ENCODE results near the gene MVB12A.

Gene MVB12A

DNA sequence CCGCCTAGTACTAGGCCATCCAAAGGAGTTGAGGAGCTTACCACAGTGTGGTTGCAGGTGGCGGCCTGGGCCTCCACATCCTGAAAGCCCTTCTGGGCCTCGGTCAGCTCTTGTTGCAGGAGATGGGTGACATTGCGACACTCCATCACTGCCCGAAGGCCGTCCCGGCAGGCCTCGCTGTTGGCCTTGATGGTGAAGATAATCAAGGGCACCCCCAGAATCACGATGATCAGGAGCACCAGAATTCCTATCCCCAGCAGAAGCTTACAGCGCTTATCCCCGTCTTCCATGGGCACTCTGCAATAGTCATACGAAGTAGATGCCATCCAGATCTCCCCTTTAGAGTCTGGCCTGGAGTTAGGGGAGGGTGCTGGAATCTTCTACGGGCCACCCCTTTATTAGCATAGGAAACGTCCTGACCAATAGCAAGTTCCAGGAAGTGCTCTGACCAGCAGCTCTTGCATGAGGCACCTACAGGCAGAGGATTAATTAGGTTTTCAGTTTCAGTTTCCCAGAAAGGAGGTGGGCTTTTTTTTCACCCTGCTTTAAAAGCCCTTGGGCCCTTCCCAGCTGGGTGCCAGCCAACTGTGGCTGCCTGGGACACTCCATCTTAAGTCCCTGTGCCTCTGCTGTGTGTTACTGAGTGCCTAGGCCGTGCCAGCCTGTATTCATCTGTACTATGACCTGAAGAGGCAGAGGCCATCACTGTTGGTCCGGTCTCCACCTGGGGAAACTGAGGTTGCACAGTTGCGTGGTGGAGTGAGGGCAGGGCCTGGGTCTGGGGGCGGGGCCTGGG lies 14.4 kb upstream of the MVB12A start, which contains the start of gene BST2:
Gene BST2 (minus strand): TSS at position 381 of the 796 bp plus-strand sequence. CDS start 55 bp downstream, at position 326.
- DNase-seq: peak; percentile 80

DNA sequence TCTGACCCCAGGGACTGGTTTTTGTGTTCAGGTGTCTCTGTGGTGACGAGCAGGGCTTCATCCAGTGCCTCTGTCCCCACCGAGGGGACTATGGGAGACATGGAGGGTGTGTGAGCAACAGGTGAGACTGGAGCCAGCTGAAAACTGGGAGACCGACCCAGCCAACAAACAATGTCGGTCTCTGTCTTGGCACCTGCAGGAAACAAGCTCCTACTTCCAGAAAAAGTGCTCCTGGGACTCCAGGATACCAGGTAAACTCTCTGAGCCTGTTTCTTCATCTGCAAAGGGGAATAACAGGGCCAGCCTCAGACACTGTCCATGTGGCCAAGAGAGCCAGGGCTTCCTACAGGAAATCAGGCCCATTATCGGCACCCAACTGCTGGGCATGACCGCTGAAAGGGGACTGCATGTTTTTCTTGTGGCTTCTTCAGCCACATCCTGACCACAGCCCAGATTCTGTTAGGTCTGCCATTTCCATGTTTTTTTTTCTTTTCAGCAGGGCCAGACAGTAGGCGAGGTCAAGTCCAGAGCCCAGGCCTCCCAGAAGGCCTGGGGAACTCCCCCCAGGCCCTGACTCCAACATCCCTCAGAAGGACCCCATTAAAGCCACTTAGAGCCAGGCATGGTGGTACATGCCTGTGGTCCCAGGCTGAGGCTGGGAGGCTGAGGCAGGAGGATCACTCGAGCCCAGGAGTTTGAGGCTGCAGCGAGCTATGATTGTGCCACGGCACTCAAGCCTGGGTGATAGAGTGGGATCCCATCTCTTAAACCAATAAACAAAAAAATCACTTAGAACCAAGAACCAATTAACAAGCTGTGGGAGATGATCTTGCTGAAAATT lies 13.6 kb upstream of the MVB12A start:
- DNase-seq: no peak

DNA sequence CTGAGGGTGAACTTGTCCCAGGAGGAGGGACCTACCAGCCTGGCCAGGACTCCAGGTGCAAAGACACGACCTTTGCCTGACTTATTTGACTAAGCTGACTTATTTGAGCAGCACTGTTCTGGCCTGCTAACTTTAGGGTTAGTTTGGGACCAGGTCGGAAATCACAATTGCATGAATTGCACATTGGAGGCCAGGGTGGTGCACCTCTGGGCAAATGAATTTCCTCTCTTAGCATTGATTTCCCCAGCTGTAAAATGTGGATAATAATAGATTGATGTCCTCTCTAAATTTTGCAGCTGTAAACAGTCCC lies 13.0 kb upstream of the MVB12A start:
- no peak for DNase-seq

DNA sequence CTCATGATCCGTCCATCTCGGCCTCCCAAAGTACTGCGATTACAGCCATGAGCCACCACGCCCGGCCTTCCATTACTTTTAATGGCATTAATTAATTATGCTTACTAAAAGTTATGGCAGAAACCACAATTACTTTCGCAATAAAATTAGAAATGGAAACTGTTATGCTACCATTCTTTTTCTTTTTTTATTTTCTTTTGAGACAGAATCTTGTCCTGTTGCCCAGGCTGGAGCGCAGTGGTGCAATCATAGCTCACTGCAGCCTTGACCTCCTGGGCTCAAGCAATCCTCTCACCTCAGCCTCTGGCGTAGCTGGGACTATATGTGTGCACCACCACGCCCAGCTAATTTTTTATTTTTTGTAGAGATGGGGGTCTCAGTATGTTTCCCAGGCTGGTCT lies 9.9 kb upstream of the MVB12A start:
- no peak for DNase-seq

DNA sequence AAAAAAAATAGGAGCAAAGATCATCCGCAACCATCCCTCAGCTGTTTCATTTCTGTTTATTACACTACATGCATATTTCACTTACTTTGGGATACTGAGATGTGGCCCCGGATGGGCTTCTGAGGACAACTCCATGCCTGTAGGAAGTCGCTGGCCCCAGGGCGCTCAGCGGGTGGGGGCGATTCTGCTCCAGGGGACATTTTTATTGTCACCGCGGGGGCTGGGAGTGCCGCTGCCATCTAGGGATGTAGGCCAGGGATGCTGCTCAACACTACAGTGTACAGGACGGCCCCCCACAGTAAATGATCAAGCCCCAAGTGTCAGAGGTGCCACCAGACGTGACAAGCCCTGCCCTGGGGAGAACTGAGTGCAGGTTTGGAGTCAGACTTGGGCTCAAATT lies 8.0 kb upstream of the MVB12A start:
- no peak for DNase-seq

DNA sequence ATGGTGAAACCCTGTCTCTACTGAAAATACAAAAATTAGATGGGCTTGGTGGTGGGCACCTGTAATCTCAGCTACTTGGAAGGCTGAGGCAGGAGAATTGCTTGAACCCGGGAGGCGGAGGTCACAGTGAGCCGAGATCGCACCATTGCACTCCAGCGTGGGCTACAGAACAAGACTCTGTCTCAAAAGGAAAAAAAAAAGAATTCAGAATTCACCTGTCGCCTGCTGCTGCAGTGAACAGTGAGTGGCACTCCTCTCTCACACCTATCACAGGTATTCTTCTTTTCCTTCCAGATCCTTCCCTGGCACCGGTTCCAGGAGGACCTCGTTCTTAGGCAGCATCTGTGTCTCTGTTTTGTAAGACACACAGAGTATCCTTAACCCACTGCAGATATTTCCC lies 5.8 kb upstream of the MVB12A start:
- no peak for DNase-seq

DNA sequence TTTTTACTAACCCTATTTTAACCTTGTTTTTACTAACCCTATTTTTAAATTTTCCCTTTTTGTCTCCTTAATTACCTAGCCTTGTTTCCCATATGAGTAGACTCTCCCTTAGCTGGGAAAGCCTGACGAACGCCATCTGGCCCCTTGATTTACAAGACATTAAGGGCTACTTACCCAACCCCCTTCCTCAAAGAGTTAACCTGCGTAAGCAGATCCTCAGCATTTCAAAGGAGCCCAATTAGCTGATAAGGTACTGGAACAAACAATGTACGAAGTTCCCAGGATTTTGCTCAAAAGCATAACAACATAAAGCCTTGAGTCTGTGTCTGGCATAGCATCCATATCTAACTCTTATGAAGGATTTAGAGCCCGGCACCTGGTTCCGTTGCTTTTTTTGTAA lies 4.7 kb upstream of the MVB12A start:
- no peak for DNase-seq

DNA sequence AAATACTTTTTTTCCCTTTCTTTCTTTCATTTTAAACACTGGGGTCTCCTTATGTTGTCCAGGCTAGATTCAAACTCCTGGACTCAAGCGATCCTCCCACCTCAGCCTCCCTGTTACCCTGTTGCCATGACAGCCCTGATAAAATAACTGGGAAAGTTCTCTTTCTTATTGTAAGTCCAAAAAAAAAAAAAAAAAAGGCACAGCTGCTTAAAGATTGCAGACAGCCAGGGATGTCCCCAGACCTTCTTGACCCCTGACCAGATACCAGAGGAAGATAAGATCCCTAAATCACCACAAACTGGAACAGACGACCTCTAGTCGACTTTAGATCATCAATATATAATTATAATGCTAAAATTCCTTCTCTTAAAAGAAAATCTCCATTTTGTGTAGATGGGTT lies 1.1 kb upstream of the MVB12A start:
- no peak for DNase-seq

DNA sequence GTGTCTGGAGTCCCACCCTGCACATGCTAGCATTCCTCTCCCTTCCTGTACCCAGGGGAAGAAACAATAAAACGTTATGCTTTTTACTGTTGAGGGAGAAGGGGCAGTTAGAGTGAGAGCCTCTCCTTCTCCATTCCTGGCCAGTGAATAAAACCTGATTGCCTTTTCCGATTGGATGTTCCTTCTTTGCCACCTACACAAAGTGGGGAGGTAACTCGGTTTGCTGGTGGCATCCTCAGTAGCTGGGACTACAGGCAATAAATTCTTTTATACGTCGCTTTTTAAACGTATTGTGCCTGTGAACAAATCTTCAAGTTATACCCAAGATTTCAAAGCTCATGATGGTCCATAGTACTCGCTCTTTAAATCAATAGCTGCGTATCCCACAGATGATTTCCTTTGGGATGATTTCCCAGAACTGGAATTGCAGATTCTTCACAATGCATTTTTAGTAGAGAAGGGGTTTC lies 660 bp upstream of the MVB12A start:
- no peak for DNase-seq

DNA sequence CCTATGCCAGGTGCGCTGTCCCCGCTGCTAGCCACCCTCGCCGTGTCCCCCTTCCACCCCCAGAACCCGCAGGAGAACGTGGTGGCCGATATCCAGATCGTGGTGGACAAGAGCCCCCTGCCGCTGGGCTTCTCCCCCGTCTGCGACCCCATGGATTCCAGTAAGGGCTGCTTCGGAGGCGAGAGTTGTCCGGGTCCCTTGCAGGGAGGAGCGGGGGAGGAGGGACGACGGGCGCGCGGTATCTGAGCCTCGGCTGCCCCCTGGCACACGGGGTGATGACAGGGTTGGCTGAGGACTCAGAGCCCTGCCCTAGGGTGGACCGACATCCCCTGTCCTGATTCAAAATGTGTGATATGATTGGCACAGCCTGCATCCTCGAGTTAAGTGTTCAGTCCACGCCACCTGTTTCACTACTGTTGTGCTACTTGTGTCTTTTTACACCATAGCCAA lies 653 bp downstream of the MVB12A start:
- DNase-seq: no peak

DNA sequence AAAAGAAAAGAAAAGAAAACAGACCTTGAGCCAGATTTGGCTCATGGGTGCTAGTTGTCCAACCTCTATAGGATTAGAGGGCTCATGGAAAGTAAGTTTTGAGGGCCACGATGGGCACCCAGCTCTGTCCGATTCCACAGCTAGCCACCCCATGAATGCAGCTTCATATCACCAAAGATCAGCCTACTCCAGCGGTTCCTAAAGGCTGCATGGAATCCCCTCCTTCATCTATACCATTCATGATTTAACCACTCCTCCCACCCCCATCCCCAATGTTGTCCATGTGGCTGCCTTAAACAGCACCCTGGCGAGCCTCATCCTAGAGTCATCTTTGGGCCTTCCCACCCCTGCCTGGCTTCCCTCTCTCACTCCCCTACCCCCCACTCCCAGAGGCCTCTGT lies 2.1 kb downstream of the MVB12A start:
- no peak for DNase-seq

DNA sequence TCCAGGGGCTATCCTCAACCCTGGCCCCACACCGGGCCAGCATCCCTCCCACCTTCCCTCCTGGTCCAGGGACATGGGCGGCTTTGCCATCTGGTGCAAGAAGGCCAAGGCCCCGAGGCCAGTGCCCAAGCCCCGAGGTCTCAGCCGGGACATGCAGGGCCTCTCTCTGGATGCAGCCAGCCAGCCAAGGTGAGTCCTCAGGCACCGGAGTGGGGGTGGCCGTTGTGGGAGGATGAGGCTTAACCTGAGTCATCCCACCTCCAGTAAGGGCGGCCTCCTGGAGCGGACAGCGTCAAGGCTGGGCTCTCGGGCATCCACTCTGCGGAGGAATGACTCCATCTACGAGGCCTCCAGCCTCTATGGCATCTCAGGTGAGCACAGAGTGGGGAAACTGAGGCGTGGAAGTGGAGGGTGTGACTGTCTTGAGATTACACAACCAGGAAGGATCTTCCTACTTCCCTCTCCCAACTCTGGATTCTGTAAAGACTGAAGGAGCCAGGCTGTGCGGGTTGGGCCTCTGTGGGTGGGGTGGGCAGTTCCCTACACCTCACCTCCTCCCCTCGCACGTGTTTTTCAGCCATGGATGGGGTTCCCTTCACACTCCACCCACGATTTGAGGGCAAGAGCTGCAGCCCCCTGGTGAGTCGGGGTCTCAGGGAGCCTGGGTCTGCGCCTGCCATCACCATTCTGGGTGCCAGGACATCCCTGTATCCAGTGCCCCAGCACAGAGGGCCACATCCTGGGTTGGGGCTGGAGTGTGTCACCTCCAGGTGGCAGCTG lies 3.8 kb downstream of the MVB12A start:
- no peak for DNase-seq

DNA sequence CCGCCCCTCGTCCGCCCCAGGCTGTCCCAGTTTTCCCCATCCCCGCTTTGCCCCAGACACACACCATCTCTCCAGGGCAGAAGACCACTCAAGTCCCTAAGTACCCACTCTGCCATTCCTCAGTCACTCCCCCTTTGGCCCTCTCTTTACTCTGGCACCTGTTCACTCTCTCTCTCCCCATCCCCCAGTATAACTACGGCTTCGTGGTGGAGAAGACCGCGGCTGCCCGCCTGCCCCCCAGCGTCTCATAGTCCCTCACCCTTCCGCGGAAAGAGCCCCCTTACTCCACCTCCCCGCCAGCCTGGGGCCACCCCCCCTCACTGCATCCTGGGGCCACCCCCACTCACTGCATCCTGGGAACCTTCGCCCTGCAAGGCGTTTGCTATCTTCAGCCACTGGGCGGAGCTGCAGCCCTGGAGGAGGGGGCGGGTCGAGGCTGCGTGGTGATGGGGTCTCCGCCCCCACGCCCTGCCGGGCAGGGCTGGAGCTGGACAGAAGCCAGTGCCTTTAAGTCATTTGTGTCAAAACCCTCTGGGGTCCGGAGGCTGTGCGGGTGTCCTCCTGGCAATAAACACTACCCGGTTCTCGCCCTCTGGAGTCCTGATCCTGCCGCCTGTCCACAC lies 5.0 kb downstream of the MVB12A start:
- no peak for DNase-seq

DNA sequence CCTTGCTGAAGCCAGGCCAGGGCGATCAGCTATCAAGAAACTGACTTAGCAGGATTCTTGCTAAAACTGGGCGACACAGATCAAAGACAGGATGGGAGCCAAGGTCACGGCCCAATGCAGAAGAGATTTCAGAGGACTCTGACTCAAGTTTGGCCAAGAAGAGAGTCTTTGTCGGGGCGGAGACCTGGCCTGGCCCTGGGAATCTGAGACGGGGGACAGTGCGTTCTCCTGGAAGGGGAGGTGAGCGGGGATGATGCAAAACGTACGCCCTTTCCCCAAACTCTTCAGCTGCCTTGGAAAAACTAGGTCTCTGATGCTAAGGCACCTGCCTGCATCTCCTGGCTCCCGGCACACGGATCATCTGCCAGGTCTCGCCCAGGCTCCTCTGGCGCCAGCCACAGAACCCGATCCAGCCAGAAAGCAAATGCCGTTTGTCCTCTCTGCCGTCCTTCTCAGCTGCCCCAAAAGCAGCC lies 9.8 kb downstream of the MVB12A start:
- DNase-seq: no peak

DNA sequence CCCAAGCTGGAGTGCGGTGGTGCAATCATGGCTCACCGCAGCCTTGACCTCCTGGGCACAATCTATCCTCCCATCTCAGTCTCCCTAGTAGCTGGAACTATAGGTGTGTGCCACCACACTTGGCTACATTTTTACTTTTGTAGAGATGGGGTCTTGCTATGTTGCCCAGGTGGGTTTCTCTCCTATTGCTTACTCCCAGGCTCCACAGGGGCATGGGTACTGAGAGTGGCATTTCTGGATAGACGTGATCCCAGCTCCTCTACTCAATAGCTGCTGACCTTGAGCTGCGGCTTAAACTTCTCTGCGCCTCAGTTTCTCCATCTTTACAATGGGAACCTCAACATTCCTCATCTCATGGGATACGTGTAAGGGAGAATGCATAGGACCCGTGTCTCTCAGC lies 11.6 kb downstream of the MVB12A start:
- no peak for DNase-seq

DNA sequence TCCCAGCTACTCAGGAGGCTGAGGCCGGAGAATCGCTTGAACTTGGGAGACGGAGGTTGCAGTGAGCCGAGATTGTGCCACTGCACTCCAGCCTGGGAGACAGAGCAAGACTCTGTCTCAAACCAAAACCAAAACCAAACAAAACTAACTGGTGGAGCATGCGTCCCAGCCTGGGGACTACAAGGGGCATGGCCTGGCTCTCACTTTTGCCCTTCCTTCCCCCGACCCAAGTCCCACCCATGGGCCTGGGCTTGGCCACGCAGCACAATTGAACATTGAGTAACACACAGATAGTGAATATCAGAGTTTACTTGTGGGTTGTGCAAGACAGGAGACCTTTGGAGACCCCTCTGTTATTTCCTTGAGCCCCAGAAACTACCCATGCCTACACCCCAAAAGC lies 15.4 kb downstream of the MVB12A start:
- no peak for DNase-seq

DNA sequence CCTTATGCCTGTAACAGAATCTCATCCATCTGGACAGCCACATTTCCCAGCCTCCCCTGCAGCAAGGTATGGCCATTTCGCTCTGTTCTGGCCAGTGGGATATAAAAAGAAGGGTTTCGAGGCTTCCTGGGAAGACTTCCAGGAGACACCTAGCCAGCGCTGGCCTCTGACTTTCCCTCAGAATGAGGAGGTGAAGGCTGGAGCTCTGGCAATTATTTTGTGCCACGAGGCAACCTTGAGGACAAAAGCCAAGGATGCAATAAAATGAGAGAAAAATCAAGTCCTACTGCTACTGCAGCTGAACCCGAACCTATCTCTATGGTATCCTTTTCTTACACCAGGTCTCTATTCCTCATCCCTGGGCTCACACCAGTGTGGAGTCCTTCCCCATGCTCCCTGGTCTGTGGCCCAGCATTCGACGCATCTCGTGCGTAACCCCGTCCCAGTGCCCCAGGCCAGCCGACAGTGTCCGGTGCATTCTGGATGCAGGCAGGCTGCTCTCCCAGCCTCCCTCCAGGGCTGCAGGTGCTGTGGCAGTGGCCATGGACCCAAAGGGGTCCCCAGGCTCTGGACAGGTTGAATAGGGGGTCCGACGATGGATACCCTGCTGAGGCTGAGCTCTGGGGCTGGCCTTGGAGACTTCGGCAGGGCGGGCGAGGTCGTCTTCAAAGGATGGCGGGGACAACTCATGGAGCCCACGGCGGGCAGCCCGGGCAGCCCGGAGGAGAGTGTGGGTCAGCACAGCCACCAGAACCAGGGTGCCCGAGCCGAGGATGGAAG lies 16.4 kb downstream of the MVB12A start:
- DNase-seq: no peak

DNA sequence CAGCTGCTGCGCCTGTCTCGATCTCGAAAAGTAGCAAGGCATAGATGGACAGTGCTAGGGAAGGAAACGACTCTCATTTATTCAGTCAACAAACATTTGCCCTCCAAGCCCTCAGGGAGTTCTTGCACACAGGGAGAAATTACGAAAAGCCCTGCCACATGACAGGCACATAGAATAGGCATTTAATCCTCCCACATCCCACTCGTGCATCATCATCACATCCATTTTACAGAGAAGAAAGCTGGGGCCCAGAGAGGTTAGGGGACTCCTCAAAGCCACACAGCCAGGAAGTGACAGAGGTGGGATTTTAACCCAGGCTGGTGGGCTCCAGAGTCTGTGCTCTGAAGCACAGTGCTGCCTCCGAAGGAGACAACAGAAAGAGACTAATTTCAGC lies 17.0 kb downstream of the MVB12A start:
- DNase-seq: no peak

DNA sequence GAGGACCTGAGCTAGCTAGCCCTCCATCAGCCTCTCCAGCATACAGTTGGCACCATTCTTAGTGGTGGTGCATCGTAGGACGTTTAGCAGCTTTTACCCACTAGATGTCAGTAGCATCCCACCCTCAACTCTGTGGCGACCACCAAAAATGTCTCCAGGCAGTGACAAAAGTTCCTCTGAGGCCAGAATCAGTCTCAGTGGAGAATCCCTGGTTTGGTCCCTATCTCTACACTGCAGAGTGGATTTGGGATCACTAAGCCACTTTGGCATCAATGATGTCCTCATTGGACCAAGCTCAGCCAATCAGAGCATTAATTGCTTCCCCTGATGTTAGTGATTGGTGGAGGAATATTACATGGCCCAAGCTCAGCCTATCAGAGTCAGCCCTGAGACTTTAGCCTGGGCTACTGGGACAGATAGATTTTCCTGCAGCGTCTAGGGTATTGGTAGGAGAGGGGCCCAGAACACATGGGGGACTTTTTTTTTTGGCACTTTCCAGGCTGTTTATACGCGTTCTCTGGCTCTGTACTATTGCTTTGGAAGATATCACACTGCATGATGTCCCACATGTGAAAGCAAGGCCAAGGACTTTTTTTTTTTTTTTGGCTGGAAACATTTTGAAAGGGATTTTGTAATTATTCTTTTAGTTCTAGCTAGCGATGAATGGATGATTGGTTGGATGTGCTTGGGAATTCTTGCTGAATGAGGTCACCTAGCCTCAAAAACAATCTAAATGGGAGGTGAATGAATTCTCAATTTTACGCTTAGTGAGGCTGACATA lies 21.6 kb downstream of the MVB12A start:
- DNase-seq: peak; percentile 12

DNA sequence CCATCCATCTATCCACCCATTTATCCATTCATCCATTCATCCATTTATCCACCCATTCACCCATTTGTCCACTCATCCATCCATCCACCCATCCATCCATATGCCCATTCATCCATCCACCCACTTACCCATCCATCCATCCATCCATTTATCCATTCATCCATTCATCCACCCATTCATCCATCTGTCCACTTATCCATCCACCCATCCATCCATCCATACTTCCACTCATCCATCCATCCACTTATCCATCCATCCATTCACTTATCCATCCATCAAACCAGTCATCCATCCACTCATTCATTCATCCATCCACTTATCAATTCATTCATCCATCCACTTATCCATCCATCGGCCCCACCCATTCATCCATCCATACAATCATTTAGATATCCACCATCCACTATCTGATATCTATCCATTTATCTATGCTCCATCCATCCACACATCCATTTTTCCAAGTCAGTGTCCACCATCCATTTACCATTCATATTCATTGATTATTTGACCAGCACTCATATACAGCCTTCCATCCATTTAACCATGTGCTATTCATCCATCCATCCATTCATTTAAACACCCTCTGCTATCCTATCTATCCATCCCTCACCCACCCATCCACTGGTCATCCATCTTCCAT lies 25.8 kb downstream of the MVB12A start:
- DNase-seq: no peak

DNA sequence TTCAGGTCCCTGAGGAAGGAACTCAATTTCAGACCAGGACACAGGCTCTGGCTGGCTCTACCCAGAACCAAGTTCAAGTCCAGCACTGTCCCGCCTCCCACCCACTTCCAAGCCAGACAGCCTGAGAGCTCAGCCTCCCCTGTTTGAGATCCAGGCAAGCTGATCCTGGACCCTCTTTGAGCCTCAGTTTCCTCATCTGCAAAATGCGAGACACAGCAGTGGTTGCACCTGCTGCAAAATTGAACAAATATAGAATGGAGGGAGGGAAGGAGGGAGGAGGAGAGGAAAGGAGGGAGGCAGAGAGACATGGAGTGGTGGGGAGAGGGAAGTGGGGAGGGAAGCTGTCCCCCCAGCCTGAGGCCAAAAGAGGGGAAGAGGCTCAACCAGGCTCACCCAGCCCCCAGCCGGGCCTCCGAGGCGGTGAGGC lies 27.9 kb downstream of the MVB12A start:
- no peak for DNase-seq

All from CD4-positive, alpha-beta T cell treated with Interleukin-4 for 4 hours (primary cell).